HepG2 (cell line): ENCODE measurements around the gene RAD52. TPM values are rescaled to one million over a fixed set of nuclear protein-coding genes. Genes with fewer than 3 reads are reported as not detected.

Experiments used
- ATAC-seq: fragments of 200-7000 bp; cut with Tn5 transposase; 3 replicates; pipeline ENCODE4 v1.9.1; 2020; ENCODE audit warnings: mild to moderate bottlenecking, moderate library complexity
- BruUV-seq: library from RNA; stranded (reverse); fragments of 400-500 nt; replicated peaks from 2 replicates; lab custom pipeline; 2021; lab: Mats Ljungman, UMichigan
- CTCF ChIA-PET: fragments of 300-600 bp; formaldehyde crosslinking; extraction: SDS; loops from one replicate; lab custom pipeline; 2021; ENCODE audit warnings: low total read pairs, inconsistent platforms, low intra/inter-chr PET ratio; lab: Yijun Ruan, JAX
- POLR2A ChIA-PET: fragments of 350-600 bp; sonication (Branson Sonifier 250); formaldehyde crosslinking; loops from one replicate; lab custom pipeline; 2020; ENCODE audit warnings: antibody characterized with exemption, inconsistent platforms; lab: Yijun Ruan, JAX
- DNase-seq: peaks from one replicate; pipeline ENCODE4 v3.0.0-alpha.2; 2015; ENCODE audit warnings: low spot score
- FAIRE-seq: peaks from 3 replicates; lab custom pipeline; 2011; peaks lifted over from hg19 to GRCh38; lab: Jason Lieb, UNC
- H2AFZ ChIP-seq: one replicate; pipeline ENCODE4 v1.6.1; 2011; ENCODE audit warnings: low read length, inconsistent platforms
- H3K27ac ChIP-seq: fragments of 300-600 bp; 3 replicates; pipeline ENCODE4 v1.8.0; 2011; ENCODE audit warnings: mixed run types, mild to moderate bottlenecking, mixed read lengths, low read length, inconsistent platforms; ENCODE audit not compliant: insufficient read depth; ENCODE audit errors: extremely low read length
- H3K27me3 ChIP-seq, 2 experiments: fragments of 200-600 bp in 1 of 2; 2 replicates in 1 of 2; 3 replicates in 1 of 2; pipeline versions ENCODE4 v1.6.0 to v1.8.0; 2011; ENCODE audit warnings: low read length in 2 of 2, mild to moderate bottlenecking in 2 of 2, moderate library complexity in 2 of 2, inconsistent platforms in 1 of 2; ENCODE audit not compliant: insufficient read depth in 2 of 2, control insufficient read depth in 1 of 2
- H3K36me3 ChIP-seq, 2 experiments: fragments of 200-600 bp in 1 of 2; replicated peaks in 1 of 2; 2 replicates in 1 of 2; 3 replicates in 1 of 2; pipeline versions ENCODE4 v1.5.1 to v1.8.0; 2011; ENCODE audit warnings: low read length in 2 of 2, inconsistent platforms in 1 of 2; ENCODE audit not compliant: insufficient read depth in 2 of 2, control insufficient read depth in 1 of 2
- H3K4me1 ChIP-seq: 2 replicates; pipeline ENCODE4 v1.5.1; 2012; ENCODE audit warnings: low read length, inconsistent platforms; ENCODE audit not compliant: insufficient read depth
- H3K4me2 ChIP-seq: 2 replicates; pipeline ENCODE4 v1.6.0; 2011; ENCODE audit warnings: low read depth, low read length, inconsistent platforms
- H3K4me3 ChIP-seq, 3 experiments: fragments of 200-600 bp in 1 of 3; sonication (generic), shearing (Covaris generic) in 1 of 3; replicated peaks in 1 of 3; 2 replicates each; pipeline ENCODE4 v1.5.1; 2011 to 2016; ENCODE audit warnings: low read length in 3 of 3, inconsistent platforms in 2 of 3, low read depth in 2 of 3, mild to moderate bottlenecking in 2 of 3, control low read depth in 1 of 3, mixed read lengths in 1 of 3; ENCODE audit not compliant: insufficient read depth in 1 of 3
- H3K79me2 ChIP-seq: one replicate; pipeline ENCODE4 v1.6.1; 2011; ENCODE audit warnings: low read length, inconsistent platforms; ENCODE audit not compliant: insufficient read depth
- H3K9ac ChIP-seq: 2 replicates; pipeline ENCODE4 v1.6.0; 2011; ENCODE audit warnings: mild to moderate bottlenecking, low read depth, low read length, inconsistent platforms; ENCODE audit not compliant: insufficient read depth
- H3K9me3 ChIP-seq: 2 replicates; pipeline ENCODE4 v1.5.1; 2012; ENCODE audit warnings: mild to moderate bottlenecking, low read length
- H4K20me1 ChIP-seq: 2 replicates; pipeline ENCODE4 v1.6.0; 2011; ENCODE audit warnings: inconsistent platforms, mild to moderate bottlenecking, low read length, moderate library complexity; ENCODE audit not compliant: insufficient read depth
- CC2D1A ChIP-seq: sonication (generic); formaldehyde crosslinking; IDR thresholded peaks from 2 replicates; pipeline ENCODE4 v1.8.1; 2023; ENCODE audit warnings: mild to moderate bottlenecking, missing genetic modification reagents
- MAFF ChIP-seq: IDR thresholded peaks from 2 replicates; pipeline ENCODE4 v1.6.1; 2011; ENCODE audit warnings: low read depth, low read length, improper control_type of control experiment
- MAFK ChIP-seq, 2 experiments: IDR thresholded peaks in 1 of 2; conservative IDR thresholded peaks in 1 of 2; 2 replicates each; pipeline ENCODE4 v1.6.1; 2011; ENCODE audit warnings: improper control_type of control experiment in 2 of 2, low read length in 2 of 2
- SALL1 ChIP-seq: sonication (generic); formaldehyde crosslinking; IDR thresholded peaks from 2 replicates; pipeline ENCODE4 v1.8.0; 2022; ENCODE audit warnings: mild to moderate bottlenecking, missing genetic modification reagents
- YY1 ChIP-seq: IDR thresholded peaks from 2 replicates; pipeline ENCODE4 v1.6.1; 2011; ENCODE audit warnings: low read length, low read depth, moderate library complexity, mild to moderate bottlenecking; ENCODE audit not compliant: insufficient read depth, insufficient replicate concordance
- ZBTB10 ChIP-seq: sonication (generic); formaldehyde crosslinking; IDR thresholded peaks from 2 replicates; pipeline ENCODE4 v1.4.0; 2020; ENCODE audit warnings: missing genetic modification reagents, borderline replicate concordance
- ZNF124 ChIP-seq: sonication (generic); formaldehyde crosslinking; IDR thresholded peaks from 2 replicates; pipeline ENCODE4 v1.4.0; 2020; ENCODE audit warnings: missing genetic modification reagents
- ZNF24 ChIP-seq: fragments of 450-650 bp; IDR thresholded peaks from 2 replicates; pipeline ENCODE4 v1.6.1; 2017; ENCODE audit warnings: antibody characterized with exemption, mild to moderate bottlenecking
- ZNF724P ChIP-seq: sonication (generic); formaldehyde crosslinking; IDR thresholded peaks from 2 replicates; pipeline ENCODE4 v1.8.0; 2022; ENCODE audit warnings: missing genetic modification reagents, borderline replicate concordance
- ZNF766 ChIP-seq: sonication (generic); formaldehyde crosslinking; IDR thresholded peaks from 2 replicates; pipeline ENCODE4 v1.5.0; 2020; ENCODE audit warnings: missing genetic modification reagents, borderline replicate concordance
- WGBS: methylation state at CpG from one replicate; pipeline ENCODE4 v1.1.6; 2017; ENCODE audit warnings: low lambda C conversion rate; 5-methylcytosine and 5-hydroxymethylcytosine counted together
- in situ Hi-C: cut with HindIII; loops from 2 replicates; pipeline ENCODE4 v1.10.0; 2017; ENCODE audit warnings: low pct_unique_long_range_greater_than_20kb; ENCODE audit not compliant: extremely low pct_ligation_motif_present
- intact Hi-C: fragments of 100-400 bp; cut with micrococcal nuclease; formaldehyde crosslinking; loops from one replicate; pipeline ENCODE4 v1.10.0; 2022; ENCODE audit not compliant: unreplicated experiment
- polyA plus RNA-seq, 8 experiments: library from polyadenylated mRNA; depleted of rRNA in 3 of 8; stranded (reverse) in 7 of 8; unstranded in 1 of 8; fragments of >200 nt; fragmentation: Illumina TruSeq in 4 of 8; extraction: Trizol in 4 of 8; gene quantifications; 2 replicates each; pipeline versions ENCODE4 v1.2.1 to v1.2.3, GENCODE V29; 2011 to 2016; ENCODE audit warnings: low read depth in 4 of 8, missing spikeins in 1 of 8, mixed read lengths in 1 of 8; ENCODE audit not compliant: insufficient read depth in 1 of 8
- total RNA-seq, 5 experiments: library from RNA; depleted of rRNA; stranded (reverse); fragments of >200 nt; fragmentation: Illumina TruSeq; extraction: Trizol; gene quantifications; 2 replicates each; pipeline ENCODE4 v1.2.3, GENCODE V29; 2016; ENCODE audit warnings: low read depth in 1 of 5

RAD52 gene
- total and polyA plus RNA-seq, 2 of the 13 experiments (the other 11 are each of a cell fraction or from before 2014, with no cell fraction given) = 14.3 to 19.9 TPM

GRCh38 chr12:865614-866013 is 83.9 kb downstream of the RAD52 start:
- intact Hi-C loops (no loop called here), in situ Hi-C loops (no loop called here)
- ChIA-PET POLR2A (no interaction called here), CTCF (no interaction called here)
- no peaks in the 10 kb centered on the region for H3K9me3 ChIP-seq
- no peak overlapping the region for H3K4me2 ChIP-seq
- H4K20me1 ChIP-seq = no peaks in the 10 kb centered on the region
- DNase-seq (no peak), FAIRE-seq (no peak), ATAC-seq (no peak)
- WGBS = 100% methylated on average over 1 of the region's 1 CpG
- no peaks in the 10 kb centered on the region for H3K79me2 ChIP-seq
- H3K27me3 ChIP-seq = no peaks in the 10 kb centered on the region
- peaks cover 14 to 61% of the 10 kb centered on the region in 2 experiments for H3K36me3 ChIP-seq
- no TSS peak for BruUV-seq
- no peak overlapping the region for H3K4me3 ChIP-seq
- TF ChIP-seq ZNF124 (CRISPR knock-in tag) (no peak), CC2D1A (CRISPR knock-in tag) (no peak), ZNF766 (no peak), ZNF724P (CRISPR knock-in tag) (no peak), ZBTB10 (no peak), ZNF24 (no peak), YY1 (no peak), MAFK (conservative IDR thresholded peaks at IDR 0.05 in 1 of 2, IDR thresholded peaks at IDR 0.05 in 1 of 2; ENCODE audit: low read length in 2 of 2) (peak; percentile 10 to 74; a peak in 2 of 4 replicates), MAFF (peak; percentile 57; the same call in 1 of the 2 replicates), SALL1 (CRISPR knock-in tag) (no peak)
- H3K27ac ChIP-seq = no peak overlapping the region
- no peaks in the 10 kb centered on the region for H3K4me1 ChIP-seq
- no peak overlapping the region for H3K9ac ChIP-seq
- H2AFZ ChIP-seq = no peak overlapping the region
